Measurements from ENCODE around the gene WDR81. TPM values are rescaled to one million over a fixed set of nuclear protein-coding genes. Genes with fewer than 3 reads are reported as not detected.

Gene WDR81
- total and polyA plus RNA-seq, 8 donors = 9.3 to 44.2 (median 11.3) TPM

- Histone ChIP-seq H3K4me1 (peaks cover 44 to 78% of the 10 kb centered on the region in 2 donors), H3K4me3 (no peak overlapping the region), H3K27ac (peak overlapping the region; percentile 91 to 97), H3K9me3 (no peaks in the 10 kb centered on the region), H3K36me3 (peaks cover 0 to 25% of the 10 kb centered on the region in 2 donors), H3K27me3 (no peaks in the 10 kb centered on the region)
- TF ChIP-seq CTCF (IDR thresholded peaks at IDR 0.05) = peak; percentile 56 to 67
- peak; percentile 78 for ATAC-seq
- intact Hi-C loops (cut with DNase I) = loop anchor here in 1 of 2 donors (10.0 kb wide), 1 partner anchor 119 kb away; no protein-coding TSS in a partner anchor
- DNase-seq = peak in 3 of 4 donors; percentile 83 to 96 (median 90)
Measured at GRCh38 chr17:1783834-1784611, 59.5 kb downstream of the WDR81 start.

- Histone ChIP-seq H3K27me3 (no peaks in the 10 kb centered on the region), H3K27ac (peak overlapping the region; percentile 64 to 84), H3K36me3 (peaks cover 0 to 20% of the 10 kb centered on the region in 2 donors), H3K9me3 (no peaks in the 10 kb centered on the region), H3K4me1 (peaks cover 35 to 65% of the 10 kb centered on the region in 2 donors), H3K4me3 (no peak overlapping the region)
- ATAC-seq (no peak), DNase-seq (no peak)
- intact Hi-C loops (cut with DNase I) = loop anchor here in 1 of 2 donors (10.0 kb wide), 1 partner anchor 121 kb away; no protein-coding TSS in a partner anchor
- no peak for TF ChIP-seq CTCF (IDR thresholded peaks at IDR 0.05)
Measured at GRCh38 chr17:1785930-1786329, 61.4 kb downstream of the WDR81 start.

- Histone ChIP-seq H3K4me3 (no peak overlapping the region), H3K4me1 (peaks cover 33 to 57% of the 10 kb centered on the region in 2 donors), H3K27me3 (no peaks in the 10 kb centered on the region), H3K9me3 (no peaks in the 10 kb centered on the region), H3K36me3 (peaks cover 0 to 13% of the 10 kb centered on the region in 2 donors), H3K27ac (peak overlapping the region; percentile 64 to 84)
- ATAC-seq = no peak
- no peak for TF ChIP-seq CTCF (IDR thresholded peaks at IDR 0.05)
- DNase-seq = no peak
- intact Hi-C loops (cut with DNase I) = loop anchor here in 1 of 2 donors (10.0 kb wide), 1 partner anchor 122 kb away; no protein-coding TSS in a partner anchor
Measured at GRCh38 chr17:1786708-1787107, 62.2 kb downstream of the WDR81 start.

- intact Hi-C loops (cut with DNase I) = loop anchor here in 1 of 2 donors (10.0 kb wide), 1 partner anchor 123 kb away; no protein-coding TSS in a partner anchor
- DNase-seq (peak in 1 of 4 donors; percentile 56), ATAC-seq (peak; percentile 15)
- Histone ChIP-seq H3K4me3 (no peak overlapping the region), H3K9me3 (no peaks in the 10 kb centered on the region), H3K27me3 (no peaks in the 10 kb centered on the region), H3K36me3 (peaks cover 0 to 19% of the 10 kb centered on the region in 2 donors), H3K4me1 (peaks cover 26 to 50% of the 10 kb centered on the region in 2 donors), H3K27ac (peak overlapping the region; percentile 64 to 84)
- no peak for TF ChIP-seq CTCF (IDR thresholded peaks at IDR 0.05)
Measured at GRCh38 chr17:1787301-1787902, 62.9 kb downstream of the WDR81 start.

Other genes with a start within 250 kb of the WDR81 start
- gene MYO1C, start 232.0 kb upstream of the WDR81 start, total RNA-seq = 100 to 1,000 TPM; 242 to 282 TPM
- 10 to 100 TPM; 65.5 to 96.7 (median 76.3) TPM for gene MYO1C, start 232.0 kb upstream of the WDR81 start, polyA plus RNA-seq (ENCODE audit: insufficient read length in 6 of 6)
- gene INPP5K, start 208.1 kb upstream of the WDR81 start, total RNA-seq = 10 to 100 TPM; 41.9 to 51.1 TPM
- gene INPP5K, start 208.1 kb upstream of the WDR81 start, polyA plus RNA-seq (ENCODE audit: insufficient read length in 6 of 6) = 10 to 100 TPM; 23.6 to 34.1 (median 26.5) TPM
- 10 to 100 TPM; 64.1 to 96.8 TPM for gene PITPNA, start 161.9 kb upstream of the WDR81 start, total RNA-seq
- gene PITPNA, start 161.9 kb upstream of the WDR81 start, polyA plus RNA-seq (ENCODE audit: insufficient read length in 6 of 6) = 10 to 100 TPM; 58.4 to 77.7 (median 61.9) TPM
- 10 to 100 TPM; 53.1 to 87.9 TPM for gene SLC43A2, start 95.9 kb upstream of the WDR81 start, total RNA-seq
- 10 to 100 TPM; 25.6 to 30.0 (median 26.5) TPM for gene SLC43A2, start 95.9 kb upstream of the WDR81 start, polyA plus RNA-seq (ENCODE audit: insufficient read length in 6 of 6)
- gene SCARF1, start 79.0 kb upstream of the WDR81 start, total RNA-seq = 10 to 100 TPM; 24.8 to 33.0 TPM
- gene SCARF1, start 79.0 kb upstream of the WDR81 start, polyA plus RNA-seq (ENCODE audit: insufficient read length in 6 of 6) = 10 to 100 TPM; 17.6 to 23.9 (median 19.8) TPM
- gene RILP, start 74.8 kb upstream of the WDR81 start, total RNA-seq = 10 to 100 TPM; 21.2 to 34.7 TPM
- 10 to 100 TPM in 1 of 6 donors, 1 to 10 TPM in 5; 6.3 to 10.1 (median 7.0) TPM for gene RILP, start 74.8 kb upstream of the WDR81 start, polyA plus RNA-seq (ENCODE audit: insufficient read length in 6 of 6)
- gene PRPF8, start 39.8 kb upstream of the WDR81 start, total RNA-seq = 100 to 1,000 TPM; 230 to 268 TPM
- 100 to 1,000 TPM; 298 to 364 (median 344) TPM for gene PRPF8, start 39.8 kb upstream of the WDR81 start, polyA plus RNA-seq (ENCODE audit: insufficient read length in 6 of 6)
- gene TLCD2, start 14.3 kb upstream of the WDR81 start, total RNA-seq = 10 to 100 TPM in 1 of 2 donors, 1 to 10 TPM in 1; 7.3 to 14.4 TPM
- gene TLCD2, start 14.3 kb upstream of the WDR81 start, polyA plus RNA-seq (ENCODE audit: insufficient read length in 6 of 6) = 10 to 100 TPM in 3 of 6 donors, 1 to 10 TPM in 3; 8.3 to 12.8 (median 10.4) TPM
- 10 to 100 TPM in 1 of 2 donors, 1 to 10 TPM in 1; 4.2 to 32.6 TPM for gene SERPINF2, start 18.2 kb downstream of the WDR81 start, total RNA-seq
- gene SERPINF2, start 18.2 kb downstream of the WDR81 start, polyA plus RNA-seq (ENCODE audit: insufficient read length in 6 of 6) = 1 to 10 TPM; 2.6 to 3.7 (median 3.2) TPM
- 100 to 1,000 TPM; 218 to 224 TPM for gene SERPINF1, start 37.4 kb downstream of the WDR81 start, total RNA-seq
- gene SERPINF1, start 37.4 kb downstream of the WDR81 start, polyA plus RNA-seq (ENCODE audit: insufficient read length in 6 of 6) = 10 to 100 TPM; 42.4 to 50.4 (median 46.5) TPM
- 10 to 100 TPM; 13.3 to 16.6 TPM for gene SMYD4, start 105.2 kb downstream of the WDR81 start, total RNA-seq
- 10 to 100 TPM; 17.1 to 24.7 (median 22.7) TPM for gene SMYD4, start 105.2 kb downstream of the WDR81 start, polyA plus RNA-seq (ENCODE audit: insufficient read length in 6 of 6)
- gene RPA1, start 105.3 kb downstream of the WDR81 start, total RNA-seq = 10 to 100 TPM; 73.4 to 80.2 TPM
- 100 to 1,000 TPM; 107 to 150 (median 130) TPM for gene RPA1, start 105.3 kb downstream of the WDR81 start, polyA plus RNA-seq (ENCODE audit: insufficient read length in 6 of 6)

All from left lung (tissue), 10 donors.